ENCODE measurements around the gene LNPEP.

DNA sequence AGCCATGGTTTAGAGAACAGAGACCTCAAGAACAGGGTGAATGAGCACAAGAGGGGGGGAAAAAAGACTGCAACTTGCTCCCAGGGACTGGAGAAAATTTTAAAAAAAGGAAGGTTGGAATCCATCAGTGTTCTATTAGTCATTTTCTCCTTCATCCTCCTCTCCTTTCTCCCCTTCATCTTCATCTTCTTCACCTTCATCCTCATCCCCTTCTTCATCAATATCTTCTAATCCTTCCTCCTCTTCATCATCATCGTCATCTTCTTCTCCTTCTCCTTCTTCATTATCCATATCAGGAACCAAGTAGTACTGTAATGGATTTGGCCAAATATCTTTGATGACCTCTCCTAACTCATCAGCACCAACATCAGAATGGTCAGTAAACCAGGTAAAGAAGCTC, 120.4 kb downstream of the LNPEP start:
- TF ChIP-seq CTCF (IDR thresholded peaks at IDR 0.05) (no peak), EZH2phosphoT487 (IDR thresholded peaks at IDR 0.05) (no peak), EZH2 (IDR thresholded peaks at IDR 0.05) (no peak)

All from neural progenitor cell (in vitro differentiated cells).